Activated B cell treated with CpG ODN at 0.5 μM for 24 hours (primary cell): ENCODE results near the gene ATG5. TPM values are rescaled to one million over a fixed set of nuclear protein-coding genes. Genes with fewer than 3 reads are reported as not detected.

ENCODE experiments used
- ATAC-seq: fragments of 200-7000 bp; cut with Tn5 transposase; one replicate; pipeline ENCODE4 v1.10.0; 2021; ENCODE audit warnings: low read depth, mild to moderate bottlenecking, moderate library complexity
- CTCF ChIA-PET: fragments of 350-600 bp; sonication (Branson Sonifier 250); formaldehyde crosslinking; loops from one replicate; lab custom pipeline; 2021; ENCODE audit warnings: antibody characterized with exemption; lab: Charles Lee
- POLR2A ChIA-PET: fragments of 350-600 bp; sonication (Branson Sonifier 250); formaldehyde crosslinking; loops from one replicate; lab custom pipeline; 2021; ENCODE audit warnings: antibody characterized with exemption; lab: Charles Lee
- DNase-seq: peaks from one replicate; pipeline ENCODE4 v3.0.0; 2022
- H3K27ac Mint-ChIP-seq: one replicate; pipeline ENCODE4 v1.8.0; 2020; ENCODE audit warnings: mixed read lengths
- H3K27me3 Mint-ChIP-seq: one replicate; pipeline ENCODE4 v1.8.0; 2021; ENCODE audit warnings: mixed read lengths
- H3K36me3 Mint-ChIP-seq: one replicate; pipeline ENCODE4 v1.8.0; 2021; ENCODE audit warnings: low read depth, mixed read lengths
- H3K4me1 Mint-ChIP-seq: one replicate; pipeline ENCODE4 v1.8.0; 2021; ENCODE audit warnings: mixed read lengths
- H3K4me3 Mint-ChIP-seq: one replicate; pipeline ENCODE4 v1.8.0; 2020; ENCODE audit warnings: mild to moderate bottlenecking, mixed read lengths
- H3K9me3 Mint-ChIP-seq: one replicate; pipeline ENCODE4 v1.8.0; 2020; ENCODE audit warnings: mixed read lengths
- CTCF ChIP-seq: fragments of 200-600 bp; IDR thresholded peaks from one replicate; pipeline ENCODE4 v1.8.0; 2022; ENCODE audit warnings: antibody characterized with exemption, mild to moderate bottlenecking
- intact Hi-C: fragments of 100-400 bp; cut with micrococcal nuclease; formaldehyde crosslinking; loops from one replicate; pipeline ENCODE4 v1.15.1; 2024
- total RNA-seq: library from RNA; stranded (reverse); gene quantifications from 2 replicates; pipeline ENCODE4 v1.2.3, GENCODE V29; 2022

ATG5 gene
- total RNA-seq, 1 donor from 2014 or later, result 30.3 TPM

- Mint-ChIP-seq H3K4me1 (peaks cover 4% of the 10 kb centered on the region), H3K9me3 (no peaks in the 10 kb centered on the region), H3K27ac (peak overlapping the region; percentile 8), H3K4me3 (no peak overlapping the region), H3K27me3 (no peaks in the 10 kb centered on the region), H3K36me3 (peaks cover 27% of the 10 kb centered on the region)
- CTCF ChIA-PET, result no interaction called here
- DNase-seq (no peak), ATAC-seq (no peak)
- POLR2A ChIA-PET, result no interaction called here
- intact Hi-C loops, result no loop called here
- TF ChIP-seq CTCF, result no peak
Measured at GRCh38 chr6:106226676-106227075, 98.9 kb downstream of the ATG5 start.

GRCh38 chr6:106225581-106225980 is 100.0 kb downstream of the ATG5 start:
- H3K4me1 Mint-ChIP-seq, result peaks cover 7% of the 10 kb centered on the region
- H3K9me3 Mint-ChIP-seq, result no peaks in the 10 kb centered on the region
- CTCF ChIA-PET, result interaction anchor here (3.9 to 4.3 kb wide), 2 partner anchors 136 to 795 kb away, joined by 29 to 65 read pairs; no protein-coding TSS in a partner anchor
- no peak for TF ChIP-seq CTCF
- DNase-seq (no peak), ATAC-seq (no peak)
- H3K27me3 Mint-ChIP-seq, result no peaks in the 10 kb centered on the region
- no peak overlapping the region for H3K4me3 Mint-ChIP-seq
- peak overlapping the region; percentile 21 for H3K27ac Mint-ChIP-seq
- peaks cover 23% of the 10 kb centered on the region for H3K36me3 Mint-ChIP-seq
- intact Hi-C loops, result no loop called here
- POLR2A ChIA-PET, result interaction anchor here (0.6 kb wide), 1 partner anchor 1693 kb away, joined by 5 read pairs; no protein-coding TSS in a partner anchor

- no peaks in the 10 kb centered on the region for H3K9me3 Mint-ChIP-seq
- peak; percentile 17 for TF ChIP-seq CTCF
- no peaks in the 10 kb centered on the region for H3K27me3 Mint-ChIP-seq
- H3K4me1 Mint-ChIP-seq, result peaks cover 8% of the 10 kb centered on the region
- DNase-seq (no peak), ATAC-seq (peak; percentile 72)
- no peak overlapping the region for H3K4me3 Mint-ChIP-seq
- H3K36me3 Mint-ChIP-seq, result peaks cover 18% of the 10 kb centered on the region
- POLR2A ChIA-PET, result interaction anchor here (0.5 to 1.8 kb wide), 9 partner anchors 41 to 792 kb away, joined by 3 to 8 read pairs (median 5); partner anchors contain the start of gene PRDM1
- CTCF ChIA-PET, result interaction anchor here (0.7 to 4.8 kb wide), 53 partner anchors 10 to 1136 kb away, joined by 3 to 65 read pairs (median 5); partner anchors contain the start of gene PRDM1
- intact Hi-C loops, result loop anchor here (1.0 to 5.0 kb wide), 12 partner anchors 59 to 1137 kb away; partner anchors contain the start of gene PRDM1
- H3K27ac Mint-ChIP-seq, result no peak overlapping the region
Measured at GRCh38 chr6:106223300-106223930, 102.1 kb downstream of the ATG5 start.

GRCh38 chr6:106220485-106220884 is 105.1 kb downstream of the ATG5 start:
- Mint-ChIP-seq H3K27me3 (no peaks in the 10 kb centered on the region), H3K4me1 (peaks cover 6% of the 10 kb centered on the region), H3K27ac (no peak overlapping the region), H3K4me3 (no peak overlapping the region), H3K9me3 (no peaks in the 10 kb centered on the region), H3K36me3 (peaks cover 2% of the 10 kb centered on the region)
- ATAC-seq (no peak), DNase-seq (no peak)
- no peak for TF ChIP-seq CTCF
- ChIA-PET POLR2A (no interaction called here), CTCF (interaction anchor here (0.5 to 4.8 kb wide), 4 partner anchors 55 to 789 kb away, joined by 3 to 42 read pairs (median 4); no protein-coding TSS in a partner anchor)
- intact Hi-C loops, result loop anchor here (5.0 kb wide), 2 partner anchors 82 to 368 kb away; no protein-coding TSS in a partner anchor

- no peak for DNase-seq
- ATAC-seq, result no peak
- Mint-ChIP-seq H3K27me3 (no peaks in the 10 kb centered on the region), H3K27ac (no peak overlapping the region), H3K36me3 (no peaks in the 10 kb centered on the region), H3K4me3 (no peak overlapping the region), H3K9me3 (no peaks in the 10 kb centered on the region), H3K4me1 (peaks cover 16% of the 10 kb centered on the region)
- intact Hi-C loops, result no loop called here
- ChIA-PET POLR2A (interaction anchor here (0.8 kb wide), 1 partner anchor 52 kb away, joined by 3 read pairs; no protein-coding TSS in a partner anchor), CTCF (no interaction called here)
- no peak for TF ChIP-seq CTCF
Measured at GRCh38 chr6:106216527-106216926, 109.0 kb downstream of the ATG5 start.
